HG03520 (cell line): ENCODE results near the gene MAPK8IP3.

Experiments
- ATAC-seq: cut with Tn5 transposase; IDR thresholded peaks from one replicate; pipeline ENCODE4 v1.9.1; 2021; ENCODE audit warnings: mild to moderate bottlenecking, moderate library complexity; ENCODE audit not compliant: unreplicated experiment

Gene MAPK8IP3

DNA sequence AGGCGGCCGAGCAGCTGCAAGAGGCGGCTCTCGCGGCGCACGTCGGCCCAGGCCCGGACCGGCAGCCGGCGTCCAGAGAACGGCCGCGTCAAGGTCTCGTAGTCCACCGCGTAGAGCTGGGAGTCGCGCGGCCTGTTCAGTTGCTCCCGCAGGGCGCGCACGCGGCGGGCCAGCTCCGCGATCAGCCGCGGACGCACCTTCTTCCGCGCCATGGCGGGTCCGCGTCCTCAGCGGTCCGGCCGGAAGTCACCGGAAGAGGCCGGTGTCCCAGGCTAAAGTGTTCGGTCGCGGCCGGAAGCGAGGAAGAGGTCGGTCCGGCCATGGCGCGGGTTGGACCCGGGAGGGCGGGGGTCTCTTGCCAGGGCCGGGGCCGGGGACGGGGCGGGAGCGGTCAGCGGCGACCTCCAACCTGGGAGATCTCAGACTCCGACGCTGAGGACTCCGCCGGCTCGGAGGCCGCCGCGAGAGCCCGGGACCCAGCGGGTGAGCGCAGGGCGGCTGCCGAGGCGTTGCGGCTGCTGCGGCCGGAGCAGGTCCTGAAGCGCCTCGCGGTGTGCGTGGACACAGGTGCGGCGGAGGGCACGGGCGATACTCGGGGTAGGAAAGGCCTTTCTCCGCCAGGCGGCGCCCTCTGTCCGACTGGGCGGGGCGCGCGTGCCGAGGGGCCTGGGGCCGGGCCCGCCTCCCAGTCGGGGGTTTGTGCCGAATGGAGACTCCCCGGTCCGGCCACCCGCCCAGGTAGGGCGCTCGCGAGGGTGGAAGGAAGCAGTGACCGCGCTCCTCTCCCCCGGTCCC, 67.1 kb downstream of the MAPK8IP3 start, which contains the start of gene MRPS34:
Gene MRPS34, minus strand, starts transcription at position 227 of the 795 bp plus-strand sequence. Its CDS starts 15 bp downstream, at position 212.
- no peak for ATAC-seq

DNA sequence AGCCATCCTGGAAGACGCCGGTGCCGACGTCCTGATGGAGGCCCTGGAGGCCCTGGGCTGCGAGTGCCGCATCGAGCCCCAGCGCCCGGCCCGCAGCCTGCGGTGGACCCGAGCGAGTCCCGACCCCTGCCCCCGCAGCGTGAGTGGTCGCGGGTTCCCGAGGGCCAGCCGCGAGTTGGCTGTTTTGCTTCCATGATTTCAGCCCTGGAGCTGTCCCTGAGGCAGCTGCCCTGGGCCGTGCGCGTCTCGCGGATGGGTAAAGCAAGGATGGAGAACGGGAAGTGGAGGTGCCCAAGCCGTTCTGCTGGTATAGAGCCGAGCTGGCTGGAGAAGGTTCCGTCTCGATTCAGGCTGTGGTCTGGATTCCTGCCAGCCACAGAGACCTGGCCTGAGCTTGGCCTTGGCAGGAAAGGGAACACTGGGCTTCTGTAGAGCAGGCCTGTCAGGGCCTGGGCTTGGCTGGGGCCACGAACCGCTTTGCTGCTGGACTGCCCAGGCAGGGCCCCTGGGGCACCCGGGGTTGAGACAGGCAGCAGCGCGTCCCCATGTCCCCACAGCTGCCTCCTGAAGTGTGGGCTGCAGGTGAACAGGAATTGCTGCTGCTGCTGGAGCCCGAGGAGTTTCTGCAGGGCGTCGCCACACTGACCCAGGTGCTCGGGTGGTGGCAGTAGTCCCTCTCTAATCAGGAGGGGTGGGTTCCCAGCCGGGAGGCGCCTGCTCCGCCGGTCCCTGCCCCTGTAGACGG, 67.9 kb downstream of the MAPK8IP3 start:
- no peak for ATAC-seq

DNA sequence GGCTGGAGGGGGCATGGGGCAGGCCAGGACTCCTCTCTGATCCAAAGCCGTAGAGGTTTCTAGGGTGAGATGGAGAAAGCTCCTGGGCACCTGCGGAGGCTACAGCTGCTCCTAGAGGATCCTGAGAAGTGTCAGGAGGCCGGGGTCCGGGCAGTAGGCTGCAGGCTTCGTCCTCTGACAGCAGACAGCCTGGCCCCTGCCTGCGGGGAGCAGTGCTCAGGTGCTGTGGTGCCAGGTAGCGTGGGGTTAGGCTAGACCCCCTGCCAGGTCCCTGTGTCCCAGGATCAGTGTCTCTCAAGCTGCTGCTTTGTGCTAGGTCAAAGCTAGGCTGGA, 68.4 kb downstream of the MAPK8IP3 start:
- no peak for ATAC-seq

DNA sequence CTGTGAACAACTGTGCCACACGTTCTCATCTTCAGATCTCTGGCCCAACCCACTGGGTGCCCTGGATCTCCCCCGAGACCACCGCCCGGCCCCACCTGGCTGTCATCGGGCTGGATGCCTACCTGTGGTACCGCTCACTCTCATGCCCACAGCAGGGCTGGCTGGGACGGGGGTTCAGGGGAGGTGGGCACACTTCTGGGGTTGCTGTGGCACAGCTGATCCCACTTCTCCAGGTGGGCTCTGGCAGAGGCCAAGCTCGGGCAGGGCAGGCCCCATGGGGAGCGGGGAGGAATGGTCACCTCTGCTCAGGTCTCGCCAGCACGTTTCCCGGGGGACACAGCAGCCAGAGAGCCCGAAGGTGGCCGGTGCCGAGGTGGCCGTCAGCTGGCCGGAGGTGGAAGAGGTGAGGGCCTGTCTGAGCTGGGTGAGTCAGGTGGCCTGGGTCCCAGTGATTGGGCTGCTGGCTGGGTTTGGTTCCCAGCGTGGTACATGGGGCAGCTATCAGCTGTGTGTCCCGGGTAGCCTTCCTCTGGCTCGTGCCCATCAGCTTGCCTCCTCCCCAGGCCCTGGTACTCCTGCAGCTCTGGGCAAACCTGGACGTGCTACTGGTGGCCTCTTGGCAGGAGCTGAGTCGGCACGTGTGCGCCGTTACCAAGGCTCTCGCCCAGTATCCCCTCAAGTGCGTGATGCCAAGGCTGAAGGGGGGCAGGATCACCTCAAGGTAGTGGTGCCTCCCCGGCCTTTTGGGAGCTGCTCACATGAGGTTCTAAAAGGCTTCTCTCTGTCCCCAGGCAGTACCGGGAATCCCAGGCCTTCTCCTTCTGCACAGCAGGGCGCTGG, 69.2 kb downstream of the MAPK8IP3 start:
- ATAC-seq, result no peak

DNA sequence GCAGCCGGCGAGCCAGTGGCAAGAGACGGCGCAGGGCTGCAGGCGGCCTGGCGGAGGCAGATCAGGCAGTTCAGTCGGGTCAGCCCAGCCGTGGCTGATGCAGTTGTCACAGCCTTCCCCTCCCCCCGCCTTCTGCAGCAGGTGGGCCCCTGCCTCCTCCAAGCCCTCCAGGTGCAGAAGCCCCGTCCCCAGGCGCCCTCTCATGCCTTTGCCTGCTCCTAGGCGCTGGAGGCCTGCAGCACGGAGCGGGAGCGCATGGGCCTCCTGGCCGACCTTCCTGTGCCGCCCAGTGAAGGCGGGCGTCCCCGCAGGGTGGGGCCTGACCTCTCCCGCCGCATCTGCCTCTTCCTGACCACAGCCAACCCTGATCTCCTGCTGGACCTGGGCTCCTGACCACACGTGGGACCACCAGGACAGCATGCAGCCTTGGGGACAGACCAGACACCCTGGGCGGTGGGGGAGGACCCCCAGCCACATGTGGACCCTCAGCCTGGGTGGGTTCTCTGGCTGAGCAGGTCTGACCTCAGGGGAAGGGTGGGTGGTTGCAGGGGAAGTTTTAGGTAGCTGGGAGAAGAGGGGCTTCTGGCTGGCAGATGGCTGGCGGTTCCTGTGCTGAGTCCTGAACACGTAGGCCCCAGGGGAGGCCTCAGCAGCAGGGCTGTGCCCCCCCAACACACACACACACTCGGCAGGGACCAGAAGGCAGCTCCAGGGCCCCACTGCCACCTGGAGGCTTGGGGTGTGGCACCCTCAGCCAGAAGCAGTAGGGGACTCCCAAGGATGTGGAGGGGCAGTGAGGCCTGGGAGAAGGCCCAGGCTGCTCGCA, 70.1 kb downstream of the MAPK8IP3 start:
- ATAC-seq, result no peak

DNA sequence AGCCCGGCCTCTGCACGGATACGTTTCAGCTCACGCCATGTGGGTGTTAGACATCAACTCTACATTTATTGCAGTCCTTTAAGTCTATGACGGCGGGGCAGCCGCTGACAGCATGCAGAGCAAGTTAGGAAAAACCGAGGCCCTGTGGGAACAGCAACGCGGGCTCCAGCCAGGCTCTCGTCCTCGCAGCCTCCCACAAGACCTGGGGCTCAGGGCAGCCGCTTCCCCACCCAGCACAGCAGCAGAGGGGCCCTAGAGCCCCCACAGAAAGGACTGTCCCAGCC, 70.6 kb downstream of the MAPK8IP3 start:
- ATAC-seq, result no peak

DNA sequence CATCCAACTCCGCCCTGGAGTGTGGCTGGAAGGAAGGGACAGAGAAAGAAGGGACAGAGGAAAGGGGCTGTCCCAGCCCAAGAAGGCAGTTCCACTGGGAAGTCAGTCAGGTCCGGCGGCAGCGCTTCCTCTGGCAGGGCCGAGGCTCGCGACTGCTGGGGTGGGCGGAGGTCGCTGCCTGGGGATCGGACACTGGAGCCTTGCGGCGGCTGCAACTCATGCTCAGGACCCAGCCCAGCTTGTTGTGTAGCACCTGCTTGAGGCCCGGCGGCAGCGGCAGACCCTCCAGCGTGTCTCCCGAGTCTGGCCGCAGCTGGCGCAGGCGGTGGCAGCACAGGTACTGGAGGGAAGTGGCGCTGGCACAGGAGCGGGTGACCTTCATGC, 71.0 kb downstream of the MAPK8IP3 start:
- no peak for ATAC-seq

DNA sequence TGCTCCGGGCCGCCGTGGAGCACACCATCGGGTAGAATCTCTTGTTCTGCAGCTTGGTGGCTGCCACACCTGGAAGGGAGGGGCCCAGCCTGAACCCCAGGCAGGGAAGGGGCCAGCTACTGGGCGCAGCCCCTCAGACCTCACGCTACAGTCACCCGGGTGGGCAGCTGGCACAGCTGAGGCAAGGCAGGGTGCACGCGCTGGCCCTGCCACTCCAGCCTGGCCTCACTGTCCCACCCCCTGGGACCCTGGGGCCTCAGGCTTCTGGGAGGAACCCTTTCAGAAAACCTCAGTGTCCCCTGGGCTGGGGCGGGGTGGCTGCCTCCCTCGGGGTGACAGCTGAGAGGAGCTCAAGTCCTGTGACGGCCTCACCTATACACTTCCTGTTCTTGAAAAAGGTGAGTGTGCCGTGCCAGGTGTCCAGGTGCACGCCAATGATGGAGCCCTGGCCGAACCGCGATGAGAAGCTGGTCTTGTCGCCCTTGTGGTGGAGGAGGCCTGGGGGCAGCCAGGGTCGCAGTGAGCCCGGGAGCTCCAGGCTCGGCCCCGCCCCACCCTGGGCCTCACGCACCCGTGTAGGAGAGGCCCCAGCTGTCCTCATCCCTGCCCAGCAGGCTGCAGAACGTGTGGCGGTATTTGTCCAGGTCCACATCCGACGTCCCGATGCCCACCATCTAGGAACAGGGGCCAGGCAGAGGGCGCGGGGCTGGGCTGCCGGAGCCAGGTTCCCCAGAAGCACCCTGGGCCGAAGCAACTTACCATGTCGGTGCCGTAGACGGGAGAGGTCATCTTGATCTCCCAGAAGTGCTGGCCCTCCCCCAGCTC, 71.6 kb downstream of the MAPK8IP3 start:
- no peak for ATAC-seq

DNA sequence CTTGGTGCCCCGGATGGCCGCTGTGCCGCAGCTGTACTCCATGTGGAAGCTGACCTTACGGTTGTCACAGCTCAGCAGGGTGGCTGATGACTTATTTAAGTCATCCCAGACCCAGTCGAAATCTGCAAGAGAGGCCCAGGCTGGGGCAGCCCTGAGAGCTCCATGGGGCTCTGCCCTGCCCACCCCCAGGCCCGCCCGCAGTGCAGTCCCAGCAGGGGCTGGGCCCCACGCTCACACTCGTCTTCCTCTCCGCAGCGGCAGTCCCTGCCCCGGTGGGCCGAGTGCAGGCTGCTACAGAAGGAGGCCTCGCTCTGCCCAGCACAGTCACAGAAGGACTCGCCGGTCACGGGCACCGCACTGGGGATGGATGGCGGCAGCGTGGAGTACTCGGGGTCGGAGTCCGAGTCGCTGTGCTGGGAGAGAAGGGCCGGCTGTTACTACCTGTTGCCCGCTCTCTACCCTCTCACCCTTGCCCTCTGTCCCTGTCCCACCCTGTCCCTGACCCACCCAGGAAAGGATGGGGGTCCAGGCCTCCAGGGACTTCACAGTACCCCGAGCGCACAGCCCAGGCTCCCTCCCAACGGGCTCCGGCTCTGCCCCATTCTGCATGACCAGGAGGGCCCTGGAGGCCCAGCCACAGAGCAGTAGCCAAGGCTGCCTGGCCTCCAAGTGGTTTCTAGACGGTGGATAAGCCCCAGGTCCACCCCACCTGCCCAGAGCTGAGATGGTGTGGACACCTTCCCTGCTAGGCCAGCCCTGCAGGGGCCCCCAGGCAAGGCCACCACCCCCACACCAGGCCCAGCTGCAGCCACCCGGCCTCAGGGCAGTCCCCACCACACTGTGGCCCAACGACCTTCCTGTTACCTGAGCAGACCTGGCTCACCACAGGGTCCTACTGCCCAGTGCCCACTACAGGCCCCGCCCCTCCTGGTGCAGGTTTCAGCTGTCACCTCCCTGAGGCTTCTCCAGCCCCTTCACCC, 72.5 kb downstream of the MAPK8IP3 start:
- ATAC-seq, result no peak

DNA sequence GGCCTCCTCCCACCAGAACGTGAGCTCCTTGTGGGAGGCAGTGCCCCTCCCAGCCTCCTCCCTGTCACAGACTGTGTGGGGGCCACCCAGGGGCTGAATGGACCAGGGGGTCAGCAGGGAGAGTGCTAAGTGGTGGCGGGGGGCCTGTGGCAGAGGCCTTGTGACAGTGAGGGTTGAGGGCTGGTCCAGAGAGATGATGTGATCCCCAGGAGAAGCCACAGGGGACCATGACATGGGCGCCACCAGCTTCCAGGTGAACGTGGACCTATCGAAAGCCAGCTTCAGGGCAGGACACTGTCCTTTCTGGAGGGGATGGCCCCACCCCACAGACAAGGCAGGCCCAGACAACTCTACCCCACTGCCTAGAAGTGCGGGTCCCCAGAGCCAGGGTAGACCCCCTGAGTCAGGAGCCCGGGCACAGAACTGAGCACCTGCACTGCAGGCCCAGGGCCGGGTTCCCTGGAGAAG, 73.3 kb downstream of the MAPK8IP3 start:
- no peak for ATAC-seq

DNA sequence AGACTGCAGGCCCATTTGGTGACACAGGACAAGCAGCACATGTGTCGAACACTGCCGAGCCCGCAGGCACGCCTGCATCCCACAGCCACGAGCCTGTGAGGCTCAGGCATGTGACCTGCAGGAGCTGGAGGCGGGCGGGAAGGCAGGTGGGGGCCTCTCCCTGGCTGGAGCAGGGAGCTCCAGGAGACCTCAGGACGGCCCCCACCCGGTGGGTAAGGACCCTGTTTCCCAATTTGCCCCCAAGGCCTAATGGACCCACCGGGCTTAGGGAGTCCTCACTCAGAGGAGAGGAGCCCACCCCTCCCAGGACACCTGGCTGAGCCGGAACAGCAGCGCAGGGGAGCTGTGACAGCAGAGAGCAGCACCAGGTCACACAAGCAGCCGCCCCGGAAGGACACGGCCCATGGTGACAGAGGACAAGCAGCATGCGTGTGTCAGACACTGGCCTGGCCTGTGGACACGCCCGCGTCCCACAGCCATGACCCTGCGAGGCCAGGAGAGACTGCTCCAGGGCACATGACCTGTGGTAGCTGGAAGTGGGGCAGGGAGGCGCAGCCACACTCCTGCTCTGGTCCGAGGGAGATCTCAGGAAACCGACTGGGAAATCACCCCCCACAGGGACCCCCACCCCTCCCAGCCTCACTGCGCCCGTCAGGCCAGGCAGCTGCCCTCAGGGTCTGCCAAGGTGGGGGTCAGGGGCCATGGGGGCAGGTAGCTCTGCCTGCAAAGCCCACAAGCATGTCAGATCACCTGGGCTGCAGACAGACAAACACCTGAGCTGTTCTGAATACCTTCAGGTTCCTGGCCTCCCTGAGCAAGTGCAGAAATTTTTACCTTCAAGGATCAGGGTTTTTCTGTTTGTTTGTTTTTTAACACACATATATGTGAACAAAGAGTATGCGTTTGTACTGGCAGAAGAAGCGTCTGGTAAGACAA, 74.0 kb downstream of the MAPK8IP3 start:
- ATAC-seq, result no peak

DNA sequence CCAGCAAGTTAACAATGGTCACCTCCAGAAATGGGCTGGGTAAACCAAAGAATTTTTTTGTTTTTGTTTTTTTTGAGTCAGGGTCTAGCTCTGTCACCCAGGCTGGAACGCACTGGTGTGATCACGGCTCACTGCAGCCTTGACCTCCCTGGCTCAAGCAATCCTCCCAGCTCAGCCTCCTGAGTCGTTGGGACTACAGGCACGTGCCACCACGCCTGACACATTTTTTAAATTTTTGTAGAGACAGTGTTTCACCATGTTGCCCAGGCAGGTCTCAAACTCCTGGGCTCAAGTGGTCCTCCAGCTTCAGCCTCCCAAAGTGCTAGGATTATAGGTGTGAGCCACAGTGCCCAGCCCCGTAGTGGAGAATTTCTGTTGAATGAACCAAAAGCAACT, 74.7 kb downstream of the MAPK8IP3 start:
- no peak for ATAC-seq

DNA sequence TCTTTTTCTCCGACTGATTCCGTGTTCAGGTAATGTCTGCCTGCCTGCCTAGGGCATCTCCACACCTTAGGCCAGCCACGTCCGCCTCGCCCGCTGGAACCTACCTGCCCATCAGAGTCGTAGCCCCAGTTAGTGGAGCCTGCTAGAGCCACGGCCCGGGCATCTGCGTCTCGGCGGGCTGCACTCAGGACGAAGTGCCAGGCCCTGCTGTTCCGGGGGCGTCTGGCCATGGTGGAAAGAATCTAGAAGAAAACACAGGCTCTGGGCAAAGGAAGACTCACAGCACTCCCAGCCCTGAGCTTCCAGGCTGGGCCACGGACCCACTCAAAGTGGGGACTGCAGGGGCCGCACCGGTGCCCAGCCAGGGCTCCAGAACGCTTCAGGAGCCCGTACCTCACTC, 75.3 kb downstream of the MAPK8IP3 start:
- no peak for ATAC-seq

DNA sequence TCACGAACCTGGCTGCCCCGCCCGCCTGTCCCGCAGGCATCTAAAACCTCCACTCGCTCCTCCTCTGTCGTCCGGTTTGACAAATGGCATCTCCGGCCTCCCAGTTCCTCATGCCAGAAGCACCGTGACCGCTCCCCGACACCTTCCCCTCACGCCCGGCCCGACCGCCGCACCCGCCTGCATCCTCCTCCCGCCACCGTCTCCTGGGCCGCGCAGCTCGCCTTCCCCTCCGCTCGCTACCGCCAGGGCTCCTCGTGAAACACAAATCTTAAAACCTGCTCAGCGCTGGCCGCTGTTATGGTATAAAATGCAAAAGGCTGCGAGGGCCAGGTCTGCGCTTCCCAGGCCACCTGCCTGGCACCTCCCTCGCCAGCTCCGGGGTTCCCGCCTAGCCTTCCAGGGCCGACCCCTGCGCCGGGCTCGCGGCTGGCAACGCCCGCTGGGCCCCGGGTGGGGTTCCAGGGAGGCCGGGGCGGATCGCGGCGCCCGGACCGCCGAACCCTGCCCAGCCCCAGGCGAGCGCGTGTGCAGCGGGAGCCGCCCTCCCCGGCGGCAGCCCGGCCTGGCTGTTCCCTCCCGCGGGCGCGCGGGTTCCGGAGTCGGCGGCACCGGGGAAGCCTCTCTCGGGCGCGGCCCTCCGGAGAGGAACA, 75.9 kb downstream of the MAPK8IP3 start:
- ATAC-seq, result peak; percentile 3

DNA sequence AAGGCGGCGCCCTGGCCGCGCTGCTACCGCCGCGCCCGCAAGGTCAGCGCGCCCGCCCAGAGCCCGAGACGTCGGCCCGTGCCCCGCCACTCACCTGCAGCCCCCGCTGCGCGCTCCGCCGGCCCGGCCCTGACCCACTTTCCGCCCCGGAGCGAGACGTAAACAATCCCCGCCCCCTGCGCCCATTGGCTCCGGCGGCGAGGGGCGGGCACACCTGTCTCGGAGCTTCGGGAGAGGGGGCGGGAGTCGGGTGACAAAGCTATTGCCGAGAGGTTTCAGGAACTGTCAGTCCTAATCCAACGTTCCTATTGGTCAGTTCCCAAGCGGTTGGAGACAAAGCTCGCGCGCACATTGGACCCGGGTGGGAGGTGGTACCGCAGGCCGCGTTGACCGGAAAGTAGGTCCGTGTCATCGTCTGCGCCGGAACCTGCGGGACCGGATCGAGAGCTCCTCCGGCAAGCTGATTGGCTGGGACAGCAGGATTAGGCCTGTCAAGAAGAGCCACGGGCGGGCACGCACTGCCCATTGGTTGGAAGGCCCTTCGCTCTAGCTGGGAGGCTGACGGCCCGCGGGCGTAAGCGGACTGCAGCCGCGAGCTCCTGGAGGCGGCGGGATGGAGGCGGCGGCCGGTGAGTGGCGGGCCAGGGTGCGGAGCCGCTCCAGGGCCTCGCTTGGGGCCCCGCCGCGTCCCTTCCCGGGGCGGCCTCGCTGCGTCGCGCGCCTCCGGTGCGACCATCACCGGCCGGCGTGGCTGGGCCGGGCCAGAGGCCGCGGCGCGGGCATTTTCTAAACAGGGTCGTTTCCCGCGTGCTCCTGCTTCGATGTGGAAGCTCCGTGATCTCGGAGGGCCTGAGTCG, 76.6 kb downstream of the MAPK8IP3 start, which contains the start of the genes NUBP2 and SPSB3:
Gene NUBP2, plus strand, starts transcription at position 553 of the 857 bp plus-strand sequence. Its CDS starts 61 bp downstream, at position 614.
Gene SPSB3, minus strand, starts transcription at position 164 of the 857 bp plus-strand sequence. CDS start 1,088 bp downstream, outside the sequence.
- peak; percentile 80 for ATAC-seq
